Urothelium cell line (cell line): ENCODE measurements around the gene ANKRD9.
A peak's percentile ranks its signal among the peaks of the same experiment; 100 is the strongest.
"Not testable (repeated sequence)": the region's sequence is repeated elsewhere in the genome, so short reads cannot be mapped to it uniquely, and the experiment has no call there.

Source experiments
- DNase-seq: peaks from one replicate; pipeline ENCODE4 v3.0.0; 2011; ENCODE audit warnings: low spot score, mixed read lengths
- FAIRE-seq: peaks from 2 replicates; lab custom pipeline; 2011; peaks lifted over from hg19 to GRCh38; lab: Jason Lieb, UNC

The ANKRD9 gene

GRCh38 chr14:102509746-102510615 is at the start of gene ANKRD9:
ANKRD9 (minus strand) TSS chr14:102509776; CDS start chr14:102507889, 1,887 bp downstream.
- DNase-seq (peak; percentile 95), FAIRE-seq (no peak)

GRCh38 chr14:102558556-102558955 is 49.0 kb upstream of the ANKRD9 start:
- DNase-seq = no peak
- no peak for FAIRE-seq

GRCh38 chr14:102557434-102558226 is 48.1 kb upstream of the ANKRD9 start:
- no peak for DNase-seq
- FAIRE-seq = no peak

- no peak for DNase-seq
- no peak for FAIRE-seq
These were observed 46.6 kb upstream of the ANKRD9 start for GRCh38 chr14:102556098-102556677.

GRCh38 chr14:102554821-102555819 is 45.5 kb upstream of the ANKRD9 start:
- DNase-seq (no peak), FAIRE-seq (no peak)

GRCh38 chr14:102551995-102552705 is 42.6 kb upstream of the ANKRD9 start:
- FAIRE-seq = no peak

GRCh38 chr14:102550927-102551401 is 41.4 kb upstream of the ANKRD9 start:
- FAIRE-seq, DNase-seq: not testable (repeated sequence)

More at GRCh38 chr14:102551995-102552705, 42.6 kb upstream of the ANKRD9 start:
- peak; percentile 72 for DNase-seq

- FAIRE-seq (no peak), DNase-seq (no peak)
These were observed 39.2 kb upstream of the ANKRD9 start for GRCh38 chr14:102548616-102549240.

- FAIRE-seq (no peak), DNase-seq (no peak)
These were observed 36.1 kb upstream of the ANKRD9 start for GRCh38 chr14:102545461-102546265.

GRCh38 chr14:102544747-102545460 is 35.3 kb upstream of the ANKRD9 start:
- DNase-seq (no peak), FAIRE-seq (no peak)

- no peak for FAIRE-seq
- DNase-seq = no peak
These were observed 34.6 kb upstream of the ANKRD9 start for GRCh38 chr14:102544046-102544746.

GRCh38 chr14:102541771-102542170 is 32.2 kb upstream of the ANKRD9 start:
- FAIRE-seq (no peak), DNase-seq (no peak)

GRCh38 chr14:102541029-102541491 is 31.5 kb upstream of the ANKRD9 start:
- not testable (repeated sequence) for DNase-seq, FAIRE-seq

GRCh38 chr14:102540315-102541028 is 30.9 kb upstream of the ANKRD9 start:
- FAIRE-seq = peak; percentile 32

GRCh38 chr14:102539544-102540314 is 30.2 kb upstream of the ANKRD9 start:
- peak; percentile 76 for DNase-seq
- FAIRE-seq = peak; percentile 40

More at GRCh38 chr14:102540315-102541028, 30.9 kb upstream of the ANKRD9 start:
- peak; percentile 57 for DNase-seq
